ENCODE data around the gene STARD3.

- no peak for TF ChIP-seq CTCF (IDR thresholded peaks at IDR 0.05)
- no peak for TF ChIP-seq IRF2 (CRISPR knock-in tag; IDR thresholded peaks at IDR 0.05; ENCODE audit: borderline replicate concordance, low read depth)
Observed at GRCh38 chr17:39667262-39667944, 30.5 kb downstream of the STARD3 start.
